ENCODE data around the gene TEX22.
"Not testable (repeated sequence)": the region's sequence is repeated elsewhere in the genome, so short reads cannot be mapped to it uniquely, and the experiment has no call there.

The TEX22 gene

GRCh38 chr14:105357626-105358025, 40.7 kb upstream of the TEX22 start:
- no peak for TF ChIP-seq CTCF (IDR thresholded peaks at IDR 0.05; ENCODE audit: extremely low read depth, missing control alignments)
- no peak for DNase-seq (ENCODE audit: low spot score)

DNA sequence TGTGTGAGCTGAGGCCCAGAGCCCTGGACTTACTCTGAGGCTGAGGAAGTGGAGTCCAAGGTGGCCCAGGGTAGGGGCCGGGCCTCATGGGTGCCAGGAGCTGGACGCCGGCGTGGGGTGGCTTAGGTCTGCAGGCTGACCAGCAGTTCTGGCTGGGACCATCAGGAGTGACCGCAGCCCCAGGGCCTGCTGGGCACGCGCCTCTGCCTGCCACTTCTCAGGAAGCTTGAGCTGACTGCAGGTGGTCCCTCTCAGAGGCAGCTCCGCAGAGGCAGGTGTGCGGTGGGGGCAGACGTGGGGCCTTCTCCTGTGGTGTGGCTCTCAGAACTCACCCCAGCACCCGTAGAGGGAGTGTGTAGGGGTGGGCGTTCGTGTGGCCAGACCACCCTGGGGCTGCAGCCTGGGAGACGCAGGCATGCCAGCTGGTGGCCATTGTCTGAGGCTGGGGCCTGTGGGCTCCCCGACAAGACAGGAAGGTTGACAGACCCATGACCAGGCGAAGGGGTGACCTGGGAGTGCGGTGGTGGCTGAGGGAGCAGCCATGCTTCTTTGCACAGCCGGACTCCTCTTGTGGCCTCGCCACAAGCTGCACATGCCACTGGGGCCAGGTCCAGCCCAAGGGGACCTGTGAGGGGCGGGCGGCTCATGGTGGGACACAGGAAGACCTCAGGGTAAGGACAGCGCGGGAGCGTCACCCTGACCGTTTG, 40.0 kb upstream of the TEX22 start:
- no peak for TF ChIP-seq CTCF (IDR thresholded peaks at IDR 0.05; ENCODE audit: extremely low read depth, missing control alignments)
- DNase-seq (ENCODE audit: low spot score) = no peak

GRCh38 chr14:105358943-105359342, 39.4 kb upstream of the TEX22 start:
- DNase-seq (ENCODE audit: low spot score) = no peak
- TF ChIP-seq CTCF (IDR thresholded peaks at IDR 0.05; ENCODE audit: extremely low read depth, missing control alignments) = no peak

DNA sequence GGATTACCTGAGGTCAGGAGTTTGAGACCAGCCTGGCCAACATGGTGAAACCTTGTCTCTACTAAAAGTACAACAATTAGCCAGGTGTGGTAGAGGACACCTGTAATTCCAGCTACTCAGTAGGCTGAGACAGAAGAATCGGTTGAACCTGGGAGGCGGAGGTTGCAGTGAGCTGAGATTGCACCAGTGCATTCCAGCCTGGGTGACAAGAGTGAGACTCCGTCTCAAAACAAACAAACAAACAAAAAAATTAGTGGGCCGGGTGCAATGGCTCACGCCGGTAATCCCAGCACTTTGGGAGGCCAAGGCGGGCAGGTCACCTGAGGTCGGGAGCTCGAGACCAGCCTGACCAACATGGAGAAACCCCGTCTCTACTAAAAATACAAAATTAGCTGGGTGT, 36.9 kb upstream of the TEX22 start:
- DNase-seq (ENCODE audit: low spot score) = not testable (repeated sequence)

DNA sequence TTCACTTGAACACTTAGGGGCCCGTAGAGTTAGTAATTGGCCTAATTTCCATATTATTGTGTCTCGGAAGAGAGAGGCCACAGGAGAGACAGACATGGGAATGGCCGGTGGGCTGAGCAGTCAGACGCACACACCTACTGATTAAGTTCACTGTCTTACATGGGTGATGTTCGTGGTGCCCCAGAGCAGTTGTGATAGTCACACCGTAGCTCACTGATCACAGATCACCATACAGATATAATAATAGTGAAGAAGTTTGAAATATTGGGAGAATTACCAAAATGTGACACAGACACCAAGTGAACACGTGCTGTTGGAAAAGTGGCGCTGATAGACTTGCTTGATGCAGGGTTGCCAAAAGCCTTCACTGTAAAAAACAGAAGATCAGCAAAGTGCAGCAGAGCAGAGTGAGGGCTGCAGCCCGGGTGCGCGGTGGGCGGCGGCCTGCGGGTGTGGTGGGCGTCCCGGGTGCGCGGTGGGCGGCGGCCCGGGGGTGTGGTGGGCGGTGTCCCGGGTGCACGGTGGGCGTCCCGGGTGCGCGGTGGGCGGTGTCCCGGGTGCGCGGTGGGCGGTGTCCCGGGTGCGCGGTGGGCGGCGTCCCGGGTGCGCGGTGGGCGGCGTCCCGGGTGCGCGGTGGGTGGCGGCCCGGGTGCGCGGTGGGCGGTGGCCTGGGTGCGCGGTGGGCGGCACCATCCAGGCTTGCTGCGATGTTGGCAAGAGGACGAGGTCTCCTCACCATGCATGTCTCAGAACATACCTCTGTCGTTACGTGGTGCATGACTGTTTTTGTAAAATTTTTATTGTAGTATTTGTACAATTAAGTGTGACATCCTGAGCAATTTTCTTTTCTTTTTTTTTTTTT, 34.3 kb upstream of the TEX22 start:
- DNase-seq (ENCODE audit: low spot score) = peak; percentile 72
- TF ChIP-seq CTCF (IDR thresholded peaks at IDR 0.05; ENCODE audit: extremely low read depth, missing control alignments) = no peak

DNA sequence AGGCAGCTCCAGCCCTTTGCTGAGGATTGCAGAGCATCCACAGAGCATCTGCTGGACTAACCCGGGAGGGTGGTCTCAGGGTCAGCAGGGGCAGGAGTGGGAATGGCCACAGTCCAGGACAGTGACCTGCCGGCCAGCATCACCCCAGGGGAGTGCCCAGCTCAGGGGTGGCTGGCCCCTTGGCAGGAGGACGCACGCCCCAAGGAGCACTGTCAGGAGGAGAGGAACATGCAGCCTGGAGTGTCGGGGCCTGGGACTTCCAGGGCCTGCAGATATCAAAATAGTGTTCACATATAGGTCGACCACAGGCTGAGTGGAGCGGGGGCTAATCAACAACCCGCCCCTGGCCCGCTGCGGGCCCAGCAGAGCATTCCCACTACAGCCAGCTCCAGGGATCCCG, 33.2 kb upstream of the TEX22 start:
- no peak for DNase-seq (ENCODE audit: low spot score)
- TF ChIP-seq CTCF (IDR thresholded peaks at IDR 0.05; ENCODE audit: extremely low read depth, missing control alignments) = no peak

DNA sequence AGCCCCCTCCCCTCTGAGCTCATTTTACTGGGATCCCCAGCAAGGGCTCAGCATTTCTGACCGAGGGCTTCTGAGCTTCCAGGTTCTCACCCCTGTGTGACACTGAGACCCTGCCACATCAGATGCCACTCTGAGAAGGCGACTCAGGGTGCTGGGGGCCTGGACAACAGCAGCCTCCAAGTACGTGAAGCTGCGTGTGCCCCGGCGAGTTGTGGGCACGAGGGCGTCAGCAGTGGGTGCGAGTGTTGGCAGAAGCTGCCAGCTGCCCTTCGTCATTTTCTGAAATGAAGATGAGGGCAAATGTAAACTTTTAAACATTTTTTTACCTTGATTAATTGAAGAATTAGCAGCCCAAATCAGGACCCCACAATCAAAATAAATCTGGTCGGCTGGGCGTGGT, 32.7 kb upstream of the TEX22 start:
- no peak for TF ChIP-seq CTCF (IDR thresholded peaks at IDR 0.05; ENCODE audit: extremely low read depth, missing control alignments)
- DNase-seq (ENCODE audit: low spot score) = no peak
